GM12878 (cell line): ENCODE results near the gene UPK1B. TPM values are rescaled to one million over a fixed set of nuclear protein-coding genes. Genes with fewer than 3 reads are reported as not detected.

ENCODE experiments used
- ATAC-seq: fragments of 200-7000 bp; cut with Tn5 transposase; 3 replicates; pipeline ENCODE4 v1.9.1; 2020; ENCODE audit warnings: mild to moderate bottlenecking, moderate library complexity
- BruUV-seq: library from RNA; stranded (reverse); fragments of 400-500 nt; replicated peaks from 2 replicates; lab custom pipeline; 2021; lab: Mats Ljungman, UMichigan
- CTCF ChIA-PET: fragments of 300-600 bp; sonication (Branson Sonifier 250); formaldehyde crosslinking; extraction: SDS; loops from one replicate; lab custom pipeline; 2021; ENCODE audit warnings: inconsistent platforms; lab: Yijun Ruan, JAX
- POLR2A ChIA-PET: fragments of 350-600 bp; formaldehyde crosslinking; extraction: SDS; loops from one replicate; lab custom pipeline; 2021; ENCODE audit warnings: inconsistent platforms; lab: Charles Lee
- RAD21 ChIA-PET: fragments of 300-600 bp; sonication (Branson Sonifier 250); formaldehyde crosslinking; loops from one replicate; lab custom pipeline; 2023; ENCODE audit warnings: antibody characterized with exemption; ENCODE audit not compliant: unreplicated experiment; lab: Charles Lee
- SMC1A ChIA-PET: fragments of 300-600 bp; sonication (Branson Sonifier 250); formaldehyde crosslinking; loops from one replicate; lab custom pipeline; 2023; ENCODE audit not compliant: unreplicated experiment, uncharacterized antibody; lab: Charles Lee
- DNase-seq: peaks from one replicate; pipeline ENCODE4 v3.0.0-alpha.2; 2011; ENCODE audit warnings: low read depth, low spot score
- FAIRE-seq: peaks from 3 replicates; lab custom pipeline; 2011; peaks lifted over from hg19 to GRCh38; lab: Jason Lieb, UNC
- H2AFZ ChIP-seq: 2 replicates; pipeline ENCODE4 v1.6.0; 2011; ENCODE audit warnings: low read depth, low read length, control low read depth; ENCODE audit not compliant: control insufficient read depth
- H3K27ac ChIP-seq: 2 replicates; pipeline ENCODE4 v1.5.1; 2011; ENCODE audit warnings: control low read depth; ENCODE audit not compliant: control insufficient read depth, insufficient read depth
- H3K27me3 ChIP-seq, 2 experiments: replicated peaks in 1 of 2; 2 replicates each; pipeline versions ENCODE4 v1.6.0 to v1.6.1; 2011; ENCODE audit warnings: low read length in 1 of 2; ENCODE audit not compliant: control insufficient read depth in 2 of 2, insufficient read depth in 2 of 2
- H3K36me3 ChIP-seq, 2 experiments: 2 replicates each; pipeline ENCODE4 v1.5.1; 2011; ENCODE audit warnings: low read length in 1 of 2; ENCODE audit not compliant: control insufficient read depth in 2 of 2, insufficient read depth in 2 of 2
- H3K4me1 ChIP-seq: 2 replicates; pipeline ENCODE4 v1.6.1; 2011; ENCODE audit warnings: mild to moderate bottlenecking, low read length, moderate library complexity, mixed read lengths; ENCODE audit not compliant: control insufficient read depth, insufficient read depth
- H3K4me2 ChIP-seq: 2 replicates; pipeline ENCODE4 v1.6.0; 2011; ENCODE audit warnings: control low read depth; ENCODE audit not compliant: control insufficient read depth, insufficient read depth
- H3K4me3 ChIP-seq: fragments of 200-600 bp; sonication (generic); 2 replicates; pipeline ENCODE4 v1.5.1; 2016
- H3K79me2 ChIP-seq: 2 replicates; pipeline ENCODE4 v1.6.0; 2011; ENCODE audit warnings: low read length; ENCODE audit not compliant: control insufficient read depth, insufficient read depth
- H3K9ac ChIP-seq: 2 replicates; pipeline ENCODE4 v1.8.0; 2011; ENCODE audit warnings: low read length, control low read depth, mixed read lengths; ENCODE audit not compliant: control insufficient read depth, insufficient read depth
- H3K9me3 ChIP-seq: replicated peaks from 3 replicates; pipeline ENCODE4 v1.5.1; 2011; ENCODE audit warnings: mild to moderate bottlenecking, low read length; ENCODE audit not compliant: control insufficient read depth, insufficient read depth
- H4K20me1 ChIP-seq: 2 replicates; pipeline ENCODE4 v1.6.0; 2011; ENCODE audit not compliant: control insufficient read depth, insufficient read depth
- ATF7 ChIP-seq: fragments of 450-650 bp; IDR thresholded peaks from 2 replicates; pipeline ENCODE4 v1.6.1; 2016; ENCODE audit warnings: low read depth, mild to moderate bottlenecking
- BCL3 ChIP-seq: IDR thresholded peaks from 2 replicates; pipeline ENCODE4 v1.6.1; 2011; ENCODE audit warnings: borderline replicate concordance, low read depth, mild to moderate bottlenecking, moderate library complexity, low read length; ENCODE audit not compliant: insufficient read depth, poor library complexity, severe bottlenecking
- CHD1 ChIP-seq: IDR thresholded peaks from 2 replicates; pipeline ENCODE4 v1.6.1; 2012; ENCODE audit warnings: low read depth, low read length, improper control_type of control experiment
- HDGF ChIP-seq: fragments of 450-650 bp; IDR thresholded peaks from 2 replicates; pipeline ENCODE4 v1.6.1; 2016; ENCODE audit warnings: antibody characterized with exemption
- KAT2A ChIP-seq: conservative IDR thresholded peaks from 2 replicates; pipeline ENCODE4 v1.6.1; 2011; ENCODE audit warnings: low read depth, low read length; ENCODE audit not compliant: control insufficient read depth
- MYC ChIP-seq: IDR thresholded peaks from 2 replicates; pipeline ENCODE4 v1.6.1; 2011; ENCODE audit warnings: mild to moderate bottlenecking, low read length, moderate library complexity, inconsistent platforms; ENCODE audit not compliant: insufficient read depth, insufficient replicate concordance, insufficient read length, severe bottlenecking
- PRDM15 ChIP-seq: fragments of 450-650 bp; formaldehyde crosslinking; IDR thresholded peaks from 2 replicates; pipeline ENCODE4 v1.4.0; 2020; ENCODE audit warnings: mild to moderate bottlenecking, moderate library complexity
- SIX5 ChIP-seq: IDR thresholded peaks from 2 replicates; pipeline ENCODE4 v1.6.1; 2011; ENCODE audit warnings: mild to moderate bottlenecking, low read depth, low read length, moderate library complexity; ENCODE audit not compliant: severe bottlenecking
- SPI1 ChIP-seq: IDR thresholded peaks from 2 replicates; pipeline ENCODE4 v1.6.1; 2011; ENCODE audit warnings: low read depth, mild to moderate bottlenecking, low read length, moderate library complexity, borderline replicate concordance; ENCODE audit not compliant: insufficient read depth
- WGBS: methylation state at CpG from one replicate; pipeline ENCODE4 v1.1.6; 2016; ENCODE audit warnings: low lambda C conversion rate; ENCODE audit not compliant: insufficient replicate concordance, insufficient coverage; ENCODE audit errors: missing lambda C conversion rate; 5-methylcytosine and 5-hydroxymethylcytosine counted together
- in situ Hi-C: fragments of 300-500 bp; cut with MboI; formaldehyde crosslinking; loops from 9 replicates; pipeline ENCODE4 v1.14.3; 2018; ENCODE audit warnings: mixed read lengths
- intact Hi-C: fragments of 100-400 bp; cut with micrococcal nuclease; formaldehyde crosslinking; loops from one replicate; pipeline ENCODE4 v1.14.2; 2022; ENCODE audit not compliant: unreplicated experiment
- polyA plus RNA-seq, 11 experiments: library from polyadenylated mRNA; depleted of rRNA in 4 of 11; unstranded in 6 of 11; stranded (reverse) in 5 of 11; fragments of >200 nt; fragmentation: Nextera tagmentation in 4 of 11; fragmentation: Illumina TruSeq in 1 of 11; extraction: Ambion mirVana in 4 of 11; extraction: Trizol in 1 of 11; gene quantifications; 1 replicate in 1 of 11; 2 replicates in 10 of 11; pipeline versions ENCODE4 v1.2.1 to v1.2.3, GENCODE V29; 2011 to 2016; ENCODE audit warnings: inconsistent platforms in 2 of 11, missing spikeins in 2 of 11, low read depth in 1 of 11
- total RNA-seq, 4 experiments: library from RNA; depleted of rRNA in 3 of 4; stranded (reverse); fragments of >200 nt in 3 of 4; fragmentation: Illumina TruSeq in 1 of 4; extraction: Trizol in 1 of 4; gene quantifications; 2 replicates each; pipeline versions ENCODE4 v1.2.1 to v1.2.3, GENCODE V29; 2013 to 2021

UPK1B gene
- total and polyA plus RNA-seq, 10 of the 15 experiments (the other 5 are each of a cell fraction or from before 2014, with no cell fraction given) = not detected

- no peaks in the 10 kb centered on the region for H3K36me3 ChIP-seq
- no peak overlapping the region for H3K9ac ChIP-seq
- no peak overlapping the region for H2AFZ ChIP-seq
- DNase-seq (no peak), FAIRE-seq (no peak), ATAC-seq (no peak)
- intact Hi-C loops (loop anchor here (5.0 kb wide), 1 partner anchor 203 kb away; no protein-coding TSS in a partner anchor), in situ Hi-C loops (loop anchor here (10.0 kb wide), 1 partner anchor 535 kb away; no protein-coding TSS in a partner anchor)
- ChIA-PET POLR2A (interaction anchor here (0.6 kb wide), 2 partner anchors 94 to 112 kb away, joined by 4 to 5 read pairs; no protein-coding TSS in a partner anchor), SMC1A (interaction anchor here (0.7 to 1.5 kb wide), 2 partner anchors 92 to 202 kb away, joined by 3 to 6 read pairs; no protein-coding TSS in a partner anchor), RAD21 (interaction anchor here (0.8 kb wide), 1 partner anchor 92 kb away, joined by 3 read pairs; no protein-coding TSS in a partner anchor), CTCF (interaction anchor here (1.0 kb wide), 2 partner anchors 92 to 531 kb away, joined by 4 to 6 read pairs; partner anchors contain the start of gene B4GALT4)
- TF ChIP-seq ATF7 (peak; percentile 67; the same call in 1 of the 2 replicates), KAT2A (no peak), CHD1 (no peak)
- no peak overlapping the region for H3K4me3 ChIP-seq
- no peaks in the 10 kb centered on the region for H3K4me1 ChIP-seq
- under 1% methylated on average over 4 of the region's 4 CpGs for WGBS
- no peak overlapping the region for H3K4me2 ChIP-seq
- H3K79me2 ChIP-seq = no peaks in the 10 kb centered on the region
- BruUV-seq = no TSS peak
- H3K27ac ChIP-seq = no peak overlapping the region
- H4K20me1 ChIP-seq = no peaks in the 10 kb centered on the region
- no peaks in the 10 kb centered on the region for H3K9me3 ChIP-seq
- H3K27me3 ChIP-seq = no peaks in the 10 kb centered on the region
Measured at GRCh38 chr3:119149484-119149883, 23.9 kb upstream of the UPK1B start.

GRCh38 chr3:119156868-119157267 is 16.5 kb upstream of the UPK1B start:
- ChIA-PET SMC1A (no interaction called here), POLR2A (no interaction called here), RAD21 (no interaction called here), CTCF (interaction anchor here (0.8 to 1.9 kb wide), 2 partner anchors 12 to 13 kb away, joined by 3 to 4 read pairs; no protein-coding TSS in a partner anchor)
- H3K9me3 ChIP-seq = no peaks in the 10 kb centered on the region; the same call in 2 of the 3 replicates
- H3K4me1 ChIP-seq = no peaks in the 10 kb centered on the region
- in situ Hi-C loops (no loop called here), intact Hi-C loops (no loop called here)
- no peak overlapping the region for H3K4me2 ChIP-seq
- DNase-seq (no peak), FAIRE-seq (no peak), ATAC-seq (no peak)
- no TSS peak for BruUV-seq
- H3K4me3 ChIP-seq = no peak overlapping the region
- H3K27me3 ChIP-seq = no peaks in the 10 kb centered on the region
- no peak overlapping the region for H3K9ac ChIP-seq
- H3K79me2 ChIP-seq = no peaks in the 10 kb centered on the region
- H3K36me3 ChIP-seq = no peaks in the 10 kb centered on the region
- H3K27ac ChIP-seq = no peak overlapping the region
- TF ChIP-seq SPI1 (peak; percentile 66; the same call in 1 of the 2 replicates), SIX5 (no peak), MYC (no peak), PRDM15 (no peak), BCL3 (no peak), HDGF (no peak)
- no peaks in the 10 kb centered on the region for H4K20me1 ChIP-seq
- H2AFZ ChIP-seq = no peak overlapping the region
